Keratinocyte (primary cell): ENCODE data around the gene AOPEP. TPM values are rescaled to one million over a fixed set of nuclear protein-coding genes. Genes with fewer than 3 reads are reported as not detected.
A peak's percentile ranks its signal among the peaks of the same experiment; 100 is the strongest.

Source experiments
- DNase-seq: peaks from one replicate; pipeline ENCODE4 v3.0.0-alpha.2; 2011; ENCODE audit warnings: low read depth, missing footprints, low spot score
- FAIRE-seq: peaks from 2 replicates; lab custom pipeline; 2011; peaks lifted over from hg19 to GRCh38; lab: Jason Lieb, UNC
- H2AFZ ChIP-seq: 2 replicates; pipeline ENCODE4 v1.6.0; 2012; ENCODE audit warnings: low read length, control low read depth, inconsistent platforms; ENCODE audit not compliant: control insufficient read depth
- H3K27ac ChIP-seq: 2 replicates; pipeline ENCODE4 v1.5.1; 2011; ENCODE audit warnings: low read length; ENCODE audit not compliant: control insufficient read depth, insufficient read depth
- H3K27me3 ChIP-seq: 3 replicates; pipeline ENCODE4 v1.6.0; 2011; ENCODE audit warnings: low read length; ENCODE audit not compliant: control insufficient read depth, insufficient read depth; ENCODE audit errors: extremely low read depth
- H3K36me3 ChIP-seq, 2 experiments: 2 replicates in 1 of 2; 3 replicates in 1 of 2; pipeline ENCODE4 v1.5.1; 2011; ENCODE audit warnings: low read length in 2 of 2, mild to moderate bottlenecking in 1 of 2; ENCODE audit not compliant: control insufficient read depth in 2 of 2, insufficient read depth in 2 of 2; ENCODE audit errors: extremely low read depth in 1 of 2
- H3K4me1 ChIP-seq: 3 replicates; pipeline ENCODE4 v1.5.1; 2011; ENCODE audit warnings: low read length; ENCODE audit not compliant: control insufficient read depth, insufficient read depth; ENCODE audit errors: extremely low read depth
- H3K4me2 ChIP-seq: 3 replicates; pipeline ENCODE4 v1.6.0; 2011; ENCODE audit warnings: low read depth, low read length; ENCODE audit not compliant: control insufficient read depth, insufficient read depth; ENCODE audit errors: extremely low read depth
- H3K4me3 ChIP-seq, 3 experiments: fragments of 200-600 bp in 1 of 3; sonication (generic) in 1 of 3; 2 replicates in 2 of 3; 3 replicates in 1 of 3; pipeline ENCODE4 v1.5.1; 2011 to 2016; ENCODE audit warnings: low read length in 3 of 3, mild to moderate bottlenecking in 3 of 3, control low read depth in 2 of 3, inconsistent platforms in 1 of 3, low read depth in 1 of 3, mixed read lengths in 1 of 3, mixed run types in 1 of 3, moderate library complexity in 1 of 3; ENCODE audit not compliant: control insufficient read depth in 2 of 3, insufficient read depth in 2 of 3; ENCODE audit errors: extremely low read depth in 1 of 3
- H3K79me2 ChIP-seq: 2 replicates; pipeline ENCODE4 v1.6.0; 2012; ENCODE audit warnings: low read length; ENCODE audit not compliant: control insufficient read depth, insufficient read depth
- H3K9ac ChIP-seq: 3 replicates; pipeline ENCODE4 v1.6.0; 2011; ENCODE audit warnings: low read length; ENCODE audit not compliant: control insufficient read depth, insufficient read depth; ENCODE audit errors: extremely low read depth
- H3K9me1 ChIP-seq: 3 replicates; pipeline ENCODE4 v1.6.0; 2011; ENCODE audit warnings: low read length; ENCODE audit not compliant: control insufficient read depth, insufficient read depth; ENCODE audit errors: extremely low read depth
- H3K9me3 ChIP-seq: 2 replicates; pipeline ENCODE4 v1.5.1; 2012; ENCODE audit warnings: low read depth, low read length; ENCODE audit not compliant: control insufficient read depth
- H4K20me1 ChIP-seq: 3 replicates; pipeline ENCODE4 v1.6.0; 2011; ENCODE audit warnings: low read length; ENCODE audit not compliant: control insufficient read depth, insufficient read depth; ENCODE audit errors: extremely low read depth
- CTCF ChIP-seq, 3 experiments: IDR thresholded peaks in 1 of 3; conservative IDR thresholded peaks in 1 of 3; optimal IDR thresholded peaks in 1 of 3; 2 replicates in 2 of 3; 3 replicates in 1 of 3; pipeline versions ENCODE3 to v1.5.1; 2011; ENCODE audit warnings: low read length in 3 of 3, mild to moderate bottlenecking in 3 of 3, moderate library complexity in 2 of 3, control low read depth in 1 of 3, inconsistent platforms in 1 of 3; ENCODE audit not compliant: insufficient read depth in 2 of 3; ENCODE audit errors: extremely low read depth in 1 of 3
- EZH2 ChIP-seq: IDR thresholded peaks from one replicate; pipeline ENCODE4 v1.6.1; 2012; ENCODE audit warnings: inconsistent platforms, mild to moderate bottlenecking, low read length, moderate library complexity
- dilution Hi-C: fragments of 300-500 bp; cut with MboI; formaldehyde crosslinking; loops from one replicate; pipeline ENCODE4 v1.7.0; 2020; ENCODE audit warnings: low sequenced_read_pairs; ENCODE audit not compliant: extremely low pct_ligation_motif_present
- polyA plus RNA-seq, 5 experiments: library from polyadenylated mRNA; depleted of rRNA in 3 of 5; stranded (reverse) in 3 of 5; stranded (forward) in 1 of 5; unstranded in 1 of 5; fragments of >200 nt; gene quantifications; 1 replicate in 1 of 5; 2 replicates in 3 of 5; 3 replicates in 1 of 5; pipeline versions ENCODE4 v1.2.1 to v1.2.3, GENCODE V29; 2011 to 2012; ENCODE audit warnings: missing spikeins in 2 of 5, low read depth in 1 of 5, low replicate concordance in 1 of 5

The AOPEP gene
- polyA plus RNA-seq, 1 donor (not counting 4 experiments of a cell fraction or from before 2014, with no cell fraction given): 27.0 TPM

DNA sequence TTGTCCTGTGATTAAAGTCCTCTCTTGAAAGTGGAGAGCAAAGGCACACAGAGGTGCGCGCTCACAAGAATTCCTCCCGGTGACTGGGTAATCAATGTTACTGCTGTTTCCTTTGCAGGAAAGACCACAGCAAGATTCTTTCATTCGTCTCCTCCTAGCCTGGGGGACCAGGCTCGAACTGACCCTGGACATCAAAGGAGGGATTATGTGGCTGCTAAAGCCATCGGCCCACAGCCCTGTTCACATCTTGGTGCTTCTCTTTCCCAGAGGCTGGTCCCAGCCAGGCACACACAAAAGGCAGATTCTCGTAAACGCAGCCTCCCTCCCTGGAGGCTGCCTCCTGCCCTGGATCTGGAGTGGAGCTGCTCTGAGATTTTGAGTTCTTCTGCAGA, 360.1 kb downstream of the AOPEP start:
- no peaks in the 10 kb centered on the region for H4K20me1 ChIP-seq
- H3K9me1 ChIP-seq: no peaks in the 10 kb centered on the region
- peaks cover 7% of the 10 kb centered on the region for H3K79me2 ChIP-seq
- no peak overlapping the region for H3K9ac ChIP-seq
- FAIRE-seq (no peak), DNase-seq (no peak)
- no peak overlapping the region for H3K27ac ChIP-seq
- H3K36me3 ChIP-seq: peaks cover 39 to 44% of the 10 kb centered on the region in 2 experiments
- peaks cover 6% of the 10 kb centered on the region for H3K4me1 ChIP-seq
- H3K4me3 ChIP-seq: no peak overlapping the region
- no peak for TF ChIP-seq CTCF (optimal IDR thresholded peaks at IDR 0.05 in 1 of 3, IDR thresholded peaks at IDR 0.05 in 1 of 3, conservative IDR thresholded peaks at IDR 0.05 in 1 of 3; ENCODE audit: extremely low read depth in 1 of 3, insufficient read depth in 2 of 3, low read length in 3 of 3)
- TF ChIP-seq EZH2: no peak
- no peak overlapping the region for H3K4me2 ChIP-seq
- H3K27me3 ChIP-seq: no peaks in the 10 kb centered on the region
- dilution Hi-C loops: no loop called here
- H3K9me3 ChIP-seq: no peaks in the 10 kb centered on the region
- no peak overlapping the region for H2AFZ ChIP-seq

DNA sequence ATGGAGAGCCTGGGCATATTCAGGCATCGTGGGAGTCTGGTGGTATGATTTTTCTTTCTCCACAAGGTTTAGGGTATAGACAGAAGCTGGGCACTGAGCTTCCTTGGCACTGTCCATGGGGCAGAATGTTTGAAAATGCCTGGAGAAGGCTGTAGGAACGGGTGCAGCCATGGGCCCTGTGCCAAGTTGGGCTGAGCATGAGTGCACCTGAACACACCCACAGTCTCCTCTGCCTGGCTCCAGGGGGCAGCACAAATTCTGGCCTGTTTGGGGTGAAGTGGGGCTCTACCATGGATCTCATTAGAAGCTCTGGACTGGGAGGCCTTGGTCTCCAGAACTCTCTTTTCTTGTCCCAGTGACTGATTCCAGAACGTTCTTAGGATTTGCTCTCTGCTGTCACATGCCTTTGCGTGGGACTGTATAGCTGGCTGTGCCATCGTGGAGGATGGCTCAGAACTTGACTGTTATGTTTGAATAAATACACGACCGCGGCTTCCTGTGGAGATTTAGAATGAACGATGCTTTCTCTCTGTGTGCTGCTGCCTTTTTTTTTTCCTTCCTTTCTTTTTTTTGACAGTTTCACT, 361.3 kb downstream of the AOPEP start:
- no peaks in the 10 kb centered on the region for H3K27me3 ChIP-seq
- peak; percentile 73 for FAIRE-seq
- peaks cover 18% of the 10 kb centered on the region for H3K4me1 ChIP-seq
- TF ChIP-seq CTCF (optimal IDR thresholded peaks at IDR 0.05 in 1 of 3, IDR thresholded peaks at IDR 0.05 in 1 of 3, conservative IDR thresholded peaks at IDR 0.05 in 1 of 3; ENCODE audit: extremely low read depth in 1 of 3, insufficient read depth in 2 of 3, low read length in 3 of 3) (peak; percentile 32 to 74 (median 57)), EZH2 (no peak)
- H3K9me3 ChIP-seq: no peaks in the 10 kb centered on the region
- H4K20me1 ChIP-seq: no peaks in the 10 kb centered on the region
- peaks cover 27 to 36% of the 10 kb centered on the region in 2 experiments for H3K36me3 ChIP-seq
- dilution Hi-C loops: no loop called here
- no peak overlapping the region for H3K4me3 ChIP-seq
- DNase-seq: peak; percentile 44
- H2AFZ ChIP-seq: no peak overlapping the region
- H3K79me2 ChIP-seq: peaks cover 7% of the 10 kb centered on the region
- no peak overlapping the region for H3K9ac ChIP-seq
- H3K4me2 ChIP-seq: no peak overlapping the region
- H3K9me1 ChIP-seq: peaks cover 2% of the 10 kb centered on the region
- no peak overlapping the region for H3K27ac ChIP-seq
